Forelimb muscle (tissue), 1 donor: Measurements from ENCODE around the gene MARK1. TPM values are rescaled to one million over a fixed set of nuclear protein-coding genes. Genes with fewer than 3 reads are reported as not detected.

Source experiments
- DNase-seq: peaks from one replicate; pipeline ENCODE4 v3.0.0-alpha.2; 2013; ENCODE audit warnings: low read depth
- polyA plus RNA-seq: library from polyadenylated mRNA; unstranded; fragments of 120-200 nt; gene quantifications from one replicate; pipeline ENCODE4 v1.2.1, GENCODE V29; 2013; ENCODE audit not compliant: insufficient read length

The MARK1 gene
- polyA plus RNA-seq, result 10.2 TPM

DNA sequence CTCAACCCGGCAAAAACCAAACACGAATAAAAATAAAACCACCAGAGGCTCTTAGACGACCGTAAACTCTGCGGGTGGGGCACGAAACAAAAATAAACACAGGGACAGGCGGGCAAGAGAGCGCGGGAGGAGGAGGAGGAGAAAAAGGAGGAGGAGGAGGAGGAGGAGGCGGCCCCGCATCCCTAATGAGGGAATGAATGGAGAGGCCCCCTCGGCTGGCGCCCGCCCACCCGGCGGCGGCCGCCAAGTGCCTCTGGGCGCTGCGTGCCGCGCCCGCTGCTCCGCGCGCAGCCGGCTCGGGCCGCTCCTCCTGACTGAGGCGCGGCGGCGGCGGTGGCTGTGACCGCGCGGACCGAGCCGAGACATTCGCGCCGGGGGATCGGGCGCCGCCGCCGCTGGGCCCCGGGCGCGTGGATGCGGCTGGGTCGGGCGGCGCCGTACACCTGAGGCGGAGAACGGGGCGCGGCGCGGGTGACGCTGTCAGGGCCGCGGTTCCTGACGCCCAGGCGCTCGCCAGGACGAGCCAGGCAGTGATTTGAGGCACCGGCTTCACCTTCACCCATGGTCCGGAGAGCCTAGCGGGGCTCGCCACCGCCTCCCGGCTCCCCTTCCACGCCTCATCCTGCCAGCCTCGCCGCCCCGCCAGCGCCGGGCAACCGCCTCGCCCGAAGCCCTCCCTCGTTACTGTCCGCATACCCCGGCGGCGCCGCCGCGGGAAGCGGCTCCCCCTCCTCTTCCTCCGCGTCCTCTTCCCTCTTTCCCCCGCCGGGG, at the start of gene MARK1:
Gene MARK1 (plus strand): TSS at position 229 of the 771 bp plus-strand sequence. CDS start 687 bp downstream, outside the sequence.
- DNase-seq, result no peak

- peak; percentile 79 for DNase-seq
Measured at GRCh38 chr1:220483700-220484099, 44.2 kb upstream of the MARK1 start.

DNA sequence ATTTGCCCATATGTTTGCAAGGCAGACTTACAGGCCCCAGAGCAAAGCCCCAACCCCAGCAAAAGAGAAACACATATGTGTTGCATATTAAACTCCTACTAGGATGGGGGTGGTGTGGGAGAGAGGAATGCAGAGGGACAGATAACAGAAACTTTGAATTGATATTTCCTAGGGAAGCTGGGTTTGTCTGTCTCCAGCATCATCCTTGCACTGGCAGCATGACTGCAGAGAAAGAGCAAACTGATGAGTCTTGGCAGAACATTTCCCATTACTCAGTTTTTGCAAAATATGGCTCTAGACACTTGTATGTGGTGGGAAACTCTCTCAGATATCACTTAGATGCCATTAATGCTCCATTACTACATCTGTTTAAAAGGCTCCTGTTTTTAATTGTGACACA, 43.8 kb upstream of the MARK1 start:
- no peak for DNase-seq

GRCh38 chr1:220485131-220485530, 42.8 kb upstream of the MARK1 start:
- DNase-seq, result no peak

DNA sequence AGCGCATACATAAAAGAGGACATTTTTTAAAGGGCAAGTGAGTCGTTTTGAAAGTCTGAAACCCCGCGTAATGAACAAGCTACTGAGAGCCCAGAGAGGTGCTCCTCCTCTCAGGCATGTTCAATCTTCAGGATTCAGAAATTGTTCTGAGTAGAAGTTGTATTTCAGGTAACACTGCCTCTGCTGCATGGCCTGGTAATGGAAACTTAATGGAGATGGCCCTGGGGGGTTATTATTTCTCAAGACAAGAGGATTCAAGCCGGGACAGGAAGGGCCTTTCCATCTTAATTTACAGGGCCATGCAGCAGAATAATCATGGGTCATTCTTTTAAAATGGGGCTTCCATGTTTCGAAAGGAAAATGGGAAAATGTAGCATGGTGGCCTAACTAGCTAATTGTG, 42.1 kb upstream of the MARK1 start:
- no peak for DNase-seq

DNA sequence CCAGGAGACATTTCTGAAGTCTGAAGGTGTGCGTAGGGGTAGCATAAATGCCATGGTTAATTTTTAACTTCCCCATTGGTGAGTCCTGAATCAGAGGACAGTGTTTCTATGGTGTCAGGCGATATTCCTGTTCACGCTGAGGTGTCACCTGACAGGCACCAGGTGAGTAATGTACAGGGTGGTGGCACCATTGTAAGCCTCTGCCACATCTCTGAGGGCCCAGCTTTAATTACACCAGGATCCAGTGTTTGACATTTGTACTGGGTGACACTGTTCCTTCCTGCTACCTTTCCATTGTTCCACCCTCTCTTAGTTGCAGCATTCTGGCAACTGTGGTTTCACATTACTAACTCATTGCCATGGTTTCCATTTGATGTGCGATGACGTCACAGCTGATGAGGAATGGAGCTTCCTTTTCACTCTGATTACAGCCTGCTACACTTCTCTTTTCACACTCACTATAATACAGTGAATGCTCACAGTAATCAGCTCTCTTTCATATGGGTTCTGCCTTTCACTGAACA, 40.6 kb upstream of the MARK1 start:
- no peak for DNase-seq

DNA sequence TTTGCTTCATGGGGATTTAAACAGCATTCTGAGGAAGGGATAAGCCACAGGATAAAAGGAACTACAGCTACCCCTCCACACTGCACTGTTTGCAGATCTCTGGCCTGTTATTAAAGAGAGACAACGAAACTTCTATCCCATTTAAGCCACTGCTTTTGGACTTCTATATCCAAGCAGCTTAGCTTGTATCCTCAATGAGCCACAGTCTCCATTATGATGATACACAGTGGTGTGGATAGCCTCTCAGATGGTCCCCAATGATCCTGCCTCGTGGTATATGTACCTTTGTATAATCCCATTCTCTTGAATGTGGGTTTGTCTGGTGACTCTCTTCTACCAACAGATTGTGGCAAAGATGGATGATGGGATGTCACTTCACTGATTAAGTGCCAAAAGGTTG, 36.0 kb upstream of the MARK1 start:
- no peak for DNase-seq

DNA sequence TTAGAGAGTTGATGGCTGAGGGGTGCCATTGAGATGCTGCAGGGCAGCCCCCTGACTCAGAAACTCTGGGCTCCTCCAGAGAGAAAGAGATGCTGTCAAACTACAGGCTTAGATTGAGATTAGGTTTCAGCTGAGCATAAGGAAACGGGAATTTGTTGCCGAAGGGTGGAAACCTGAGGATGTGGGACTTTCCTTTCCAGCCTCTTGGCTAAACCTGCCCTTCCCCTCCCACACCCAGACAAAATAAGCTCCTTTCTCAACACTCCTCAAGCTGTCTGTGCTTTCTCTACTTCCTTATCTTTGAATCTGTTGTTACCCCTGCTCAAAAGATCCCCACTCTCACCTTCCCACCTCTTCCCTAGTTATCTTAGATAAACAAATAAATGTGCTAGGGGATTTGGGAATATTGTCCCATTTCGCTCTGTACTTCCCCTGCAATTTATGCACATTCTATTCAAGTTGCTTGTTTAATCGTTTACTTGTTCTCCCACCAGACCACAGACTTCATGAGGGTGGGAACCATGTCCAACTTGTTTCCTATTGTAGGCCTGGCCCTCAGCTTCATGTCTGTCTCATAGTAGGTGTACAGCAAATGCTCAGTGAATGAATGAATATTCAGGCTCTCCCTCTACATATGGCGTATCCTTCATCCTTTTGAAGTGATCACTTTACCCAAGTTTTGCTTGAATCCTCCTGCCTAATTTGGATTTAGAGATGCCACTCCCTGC, 30.6 kb upstream of the MARK1 start:
- DNase-seq, result no peak

GRCh38 chr1:220498188-220498587, 29.7 kb upstream of the MARK1 start:
- DNase-seq, result no peak

DNA sequence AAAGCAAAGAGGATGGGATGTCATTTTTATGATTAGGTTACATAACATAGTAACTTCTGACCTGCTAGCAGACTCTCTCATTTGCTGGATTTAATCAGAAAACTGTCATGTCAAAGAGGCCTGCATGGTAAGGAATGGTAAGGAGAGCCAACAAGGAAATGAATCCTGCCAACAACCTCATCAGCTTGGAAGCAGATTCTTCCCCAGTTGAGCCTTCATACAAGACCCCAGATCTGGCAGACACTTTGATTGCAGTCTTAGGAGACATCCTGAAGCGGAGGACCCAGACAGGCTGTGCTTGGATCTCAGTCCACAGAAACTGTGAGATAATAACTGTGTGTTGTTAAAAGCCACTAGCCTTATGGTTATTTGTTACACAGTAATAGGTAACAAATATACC, 27.6 kb upstream of the MARK1 start:
- DNase-seq, result no peak

- DNase-seq, result no peak
Measured at GRCh38 chr1:220504329-220504728, 23.6 kb upstream of the MARK1 start.

DNA sequence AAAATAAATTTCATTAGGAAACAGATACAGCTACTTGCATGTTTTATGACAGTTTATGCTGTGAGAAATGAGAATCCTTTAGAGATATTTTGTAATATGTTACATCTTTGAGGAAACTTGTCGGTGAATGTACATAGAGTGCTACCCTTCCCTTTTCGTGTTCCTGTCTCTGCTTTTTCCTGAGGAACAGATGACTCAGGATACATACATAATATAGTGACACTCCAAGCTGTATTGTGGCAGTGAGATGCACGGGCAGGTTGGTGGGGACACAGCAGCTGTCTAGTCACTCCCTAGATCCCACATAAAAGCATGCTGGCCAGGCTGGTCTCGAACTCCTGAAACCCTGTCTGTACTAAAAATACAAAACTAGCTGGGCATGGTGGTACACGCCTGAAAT, 20.9 kb upstream of the MARK1 start:
- no peak for DNase-seq

DNA sequence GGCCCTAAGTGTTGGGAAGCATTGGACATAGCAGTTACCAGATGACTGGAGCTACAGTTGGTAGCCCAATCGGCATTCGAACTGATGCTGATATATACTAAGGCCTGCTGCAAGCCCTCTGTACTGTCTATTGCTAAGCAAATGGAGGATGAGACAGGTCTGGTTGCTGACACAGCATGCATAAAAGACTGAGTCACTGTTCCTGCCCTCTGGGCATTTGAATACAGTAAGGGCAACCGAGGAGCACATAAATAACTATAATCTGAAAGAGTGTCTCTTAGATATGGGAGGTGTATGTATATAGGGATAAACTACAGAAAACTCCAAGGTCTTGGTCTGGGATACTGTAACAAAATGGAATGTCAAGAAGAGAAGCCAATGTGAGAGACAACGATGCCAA, 16.8 kb upstream of the MARK1 start:
- DNase-seq, result no peak

- DNase-seq, result no peak
Measured at GRCh38 chr1:220511785-220512184, 16.2 kb upstream of the MARK1 start.

DNA sequence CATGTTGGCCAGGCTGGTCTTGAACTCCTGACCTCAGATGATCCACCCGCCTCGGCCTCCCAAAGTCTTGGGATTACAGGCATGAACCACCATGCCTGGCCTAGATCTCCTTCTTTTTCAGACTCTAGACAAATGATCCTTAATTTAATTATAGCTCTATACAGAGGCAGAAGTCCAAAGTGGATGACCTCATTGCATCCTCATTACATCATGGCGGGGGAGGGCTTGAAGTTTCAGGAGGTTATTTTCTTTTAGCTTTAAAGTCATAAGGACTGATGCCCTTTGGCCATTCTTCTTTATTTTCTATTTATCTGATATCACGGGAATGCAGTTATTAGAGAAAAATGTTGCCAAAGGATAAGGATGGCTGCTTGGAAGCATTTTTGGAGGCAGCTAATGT, 14.1 kb upstream of the MARK1 start:
- no peak for DNase-seq

DNA sequence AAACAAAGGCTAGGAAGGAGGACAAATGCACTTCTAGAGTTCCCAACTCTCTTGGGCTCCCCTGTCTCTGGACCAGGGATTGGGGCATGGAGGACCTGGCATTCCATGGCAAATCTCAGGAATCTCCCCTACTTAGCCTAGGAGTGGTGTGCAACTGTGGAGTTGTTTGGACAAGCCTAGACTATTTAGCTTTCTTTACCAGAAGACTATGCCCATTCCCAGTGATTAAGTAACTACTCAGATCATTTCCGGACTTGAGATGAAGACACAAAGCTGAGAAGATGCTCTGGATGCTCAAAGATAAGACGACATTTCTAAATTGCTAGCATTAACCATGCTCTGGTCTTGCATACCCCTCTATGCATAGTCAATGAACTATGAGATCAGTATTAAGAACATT, 13.7 kb upstream of the MARK1 start:
- no peak for DNase-seq

DNA sequence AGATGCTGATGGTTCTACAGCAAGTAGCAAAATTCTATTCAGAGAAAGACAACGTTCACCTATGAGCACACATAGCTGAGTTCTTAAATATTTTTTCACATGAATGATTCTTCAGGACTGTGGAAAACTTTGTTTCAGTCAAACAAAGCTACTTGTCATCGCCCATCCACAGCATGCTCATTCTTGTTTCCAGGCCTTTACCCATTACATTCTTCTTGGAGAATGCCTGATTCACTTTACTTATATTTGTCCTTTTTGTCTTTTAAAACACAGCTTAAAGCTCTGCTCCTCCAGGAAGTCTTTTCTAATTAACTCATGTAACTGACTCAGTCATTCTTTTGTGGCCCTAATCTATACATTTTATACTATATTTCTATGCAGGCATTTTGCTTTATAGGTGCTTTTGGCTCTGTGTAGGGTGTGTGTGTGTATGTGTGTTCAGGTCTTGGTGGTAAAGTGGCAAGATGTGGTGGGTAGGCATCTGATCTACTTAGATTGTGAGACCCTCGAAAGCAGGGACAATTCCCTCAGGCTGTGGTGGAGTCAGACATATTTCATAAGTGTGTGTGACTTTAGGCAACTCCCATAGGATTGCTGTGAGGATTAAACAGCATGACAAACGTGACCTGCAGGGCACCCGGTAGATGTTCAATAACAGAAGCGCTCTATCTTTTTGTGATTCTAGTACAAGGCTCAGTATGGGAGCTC, 11.8 kb upstream of the MARK1 start:
- DNase-seq, result no peak

- no peak for DNase-seq
Measured at GRCh38 chr1:220516722-220517042, 11.3 kb upstream of the MARK1 start.

DNA sequence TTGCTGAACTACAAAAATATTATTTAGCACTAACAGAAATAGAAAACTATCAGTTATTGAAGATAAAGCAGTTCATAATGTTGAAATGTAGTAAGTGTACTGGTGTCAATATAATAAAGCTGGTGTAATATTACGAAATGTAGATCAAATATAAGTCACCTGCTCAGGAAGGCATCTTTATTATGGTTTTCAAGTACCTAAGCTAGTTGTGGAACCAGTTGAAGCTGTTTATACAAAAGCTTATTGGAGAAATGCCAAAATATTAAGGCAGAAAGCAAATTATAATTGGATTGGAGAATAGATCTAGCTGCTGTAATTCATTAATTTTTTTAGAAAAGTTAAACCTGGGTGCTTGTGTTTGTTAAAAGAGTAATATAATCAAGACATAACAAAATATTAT, 6.2 kb upstream of the MARK1 start:
- no peak for DNase-seq

GRCh38 chr1:220526294-220526693, 1.6 kb upstream of the MARK1 start:
- no peak for DNase-seq

GRCh38 chr1:220527279-220527907, 543 bp upstream of the MARK1 start:
- DNase-seq, result no peak
